SIG-M5 treated with dmso at 0.1 percent for 504 hours (cell line): ENCODE measurements around the gene GTF2IRD1.
"Not testable (repeated sequence)": the region's sequence is repeated elsewhere in the genome, so short reads cannot be mapped to it uniquely, and the experiment has no call there.

Experiments
- DNase-seq: peaks from one replicate; lab custom pipeline; 2025; ENCODE audit not compliant: unreplicated experiment; lab: John Stamatoyannopoulos, UW

Gene GTF2IRD1

GRCh38 chr7:74554178-74554577, 100.5 kb downstream of the GTF2IRD1 start:
- DNase-seq: no peak

- DNase-seq: no peak
These were observed 106.5 kb downstream of the GTF2IRD1 start for GRCh38 chr7:74560086-74560719.

- no peak for DNase-seq
These were observed 108.3 kb downstream of the GTF2IRD1 start for GRCh38 chr7:74561898-74562613.

- not testable (repeated sequence) for DNase-seq
These were observed 109.9 kb downstream of the GTF2IRD1 start for GRCh38 chr7:74563639-74564038.

- no peak for DNase-seq
These were observed 113.6 kb downstream of the GTF2IRD1 start for GRCh38 chr7:74567318-74567668.

GRCh38 chr7:74568658-74569057, 115.0 kb downstream of the GTF2IRD1 start:
- no peak for DNase-seq

GRCh38 chr7:74569501-74570075, 115.9 kb downstream of the GTF2IRD1 start:
- no peak for DNase-seq

- no peak for DNase-seq
These were observed 116.9 kb downstream of the GTF2IRD1 start for GRCh38 chr7:74570533-74571156.

GRCh38 chr7:74572301-74572979, 118.7 kb downstream of the GTF2IRD1 start:
- no peak for DNase-seq

GRCh38 chr7:74573512-74573911, 119.8 kb downstream of the GTF2IRD1 start:
- DNase-seq: no peak

- DNase-seq: peak; percentile 24
These were observed 121.5 kb downstream of the GTF2IRD1 start for GRCh38 chr7:74575083-74575784.

- DNase-seq: no peak
These were observed 122.1 kb downstream of the GTF2IRD1 start for GRCh38 chr7:74575811-74576210.

GRCh38 chr7:74579800-74580685, 126.3 kb downstream of the GTF2IRD1 start:
- DNase-seq: no peak

- DNase-seq: no peak
These were observed 128.3 kb downstream of the GTF2IRD1 start for GRCh38 chr7:74581916-74582440.

- DNase-seq: no peak
These were observed 128.8 kb downstream of the GTF2IRD1 start for GRCh38 chr7:74582447-74583039.

- DNase-seq: no peak
These were observed 129.9 kb downstream of the GTF2IRD1 start for GRCh38 chr7:74583630-74584029.

GRCh38 chr7:74584160-74584954, 130.7 kb downstream of the GTF2IRD1 start:
- DNase-seq: no peak

- DNase-seq: no peak
These were observed 132.1 kb downstream of the GTF2IRD1 start for GRCh38 chr7:74585844-74586243.
